SK-N-SH treated with all-trans-retinoic acid at 6 μM for 48 hours (cell line): ENCODE results near the gene SLC41A3.

Experiments used
- BACH2 ChIP-seq: fragments of 250-450 bp; sonication (Bioruptor Pico); IDR thresholded peaks from 2 replicates; pipeline ENCODE4 v1.9.0; 2021; ENCODE audit warnings: mild to moderate bottlenecking, borderline replicate concordance
- CREB5 ChIP-seq: fragments of 250-450 bp; sonication (Bioruptor Pico); IDR thresholded peaks from 2 replicates; pipeline ENCODE4 v1.5.1; 2020; ENCODE audit warnings: low read depth, mild to moderate bottlenecking, moderate library complexity
- GLIS3 ChIP-seq: fragments of 250-450 bp; sonication (Bioruptor Pico); IDR thresholded peaks from 2 replicates; pipeline ENCODE4 v1.5.0; 2020; ENCODE audit warnings: mild to moderate bottlenecking, moderate library complexity
- PATZ1 ChIP-seq: fragments of 250-450 bp; sonication (Bioruptor Pico); IDR thresholded peaks from 2 replicates; pipeline ENCODE4 v1.8.0; 2020; ENCODE audit warnings: mild to moderate bottlenecking, moderate library complexity, borderline replicate concordance
- POU6F1 ChIP-seq: fragments of 250-450 bp; sonication (Bioruptor Pico); IDR thresholded peaks from 2 replicates; pipeline ENCODE4 v1.8.0; 2021; ENCODE audit warnings: low read depth, mild to moderate bottlenecking, moderate library complexity, borderline replicate concordance
- SNAI2 ChIP-seq: fragments of 250-450 bp; sonication (Bioruptor Pico); IDR thresholded peaks from 2 replicates; pipeline ENCODE4 v1.5.0; 2020; ENCODE audit warnings: mild to moderate bottlenecking, moderate library complexity
- TCF4 ChIP-seq: fragments of 250-450 bp; sonication (Bioruptor Pico); IDR thresholded peaks from 2 replicates; pipeline ENCODE4 v1.8.0; 2021; ENCODE audit warnings: mild to moderate bottlenecking, moderate library complexity, borderline replicate concordance
- TSHZ2 ChIP-seq: fragments of 250-450 bp; sonication (Bioruptor Pico); IDR thresholded peaks from 2 replicates; pipeline ENCODE4 v1.5.0; 2020; ENCODE audit warnings: mild to moderate bottlenecking, moderate library complexity
- ZC3H10 ChIP-seq: fragments of 250-450 bp; sonication (Bioruptor Pico); IDR thresholded peaks from 2 replicates; pipeline ENCODE4 v1.5.1; 2021; ENCODE audit warnings: mild to moderate bottlenecking, moderate library complexity
- ZFP3 ChIP-seq: fragments of 250-450 bp; sonication (Bioruptor Pico); IDR thresholded peaks from 2 replicates; pipeline ENCODE4 v1.5.0; 2020; ENCODE audit warnings: mild to moderate bottlenecking, moderate library complexity
- ZNF565 ChIP-seq: fragments of 450-650 bp; formaldehyde crosslinking; conservative IDR thresholded peaks from 2 replicates; pipeline ENCODE4 v1.5.0; 2020; ENCODE audit warnings: low read depth, mild to moderate bottlenecking, moderate library complexity
- ZNF70 ChIP-seq: fragments of 450-650 bp; formaldehyde crosslinking; IDR thresholded peaks from 2 replicates; pipeline ENCODE4 v1.5.0; 2020; ENCODE audit warnings: mild to moderate bottlenecking, moderate library complexity

GRCh38 chr3:126101521-126101982, 17.6 kb upstream of the SLC41A3 start:
- TF ChIP-seq ZNF565 (no peak), TCF4 (CRISPR knock-in tag) (no peak), TSHZ2 (CRISPR knock-in tag) (no peak), ZFP3 (CRISPR knock-in tag) (no peak), BACH2 (CRISPR knock-in tag) (no peak), PATZ1 (CRISPR knock-in tag) (no peak), ZC3H10 (CRISPR knock-in tag) (no peak), SNAI2 (CRISPR knock-in tag) (no peak), POU6F1 (CRISPR knock-in tag) (no peak), GLIS3 (no peak), ZNF70 (no peak), CREB5 (no peak)
